HG03066 (cell line): ENCODE data around the gene STK11IP.

ENCODE experiments used
- ATAC-seq: cut with Tn5 transposase; IDR thresholded peaks from one replicate; pipeline ENCODE4 v1.9.1; 2021; ENCODE audit warnings: low read depth; ENCODE audit not compliant: unreplicated experiment

STK11IP gene

DNA sequence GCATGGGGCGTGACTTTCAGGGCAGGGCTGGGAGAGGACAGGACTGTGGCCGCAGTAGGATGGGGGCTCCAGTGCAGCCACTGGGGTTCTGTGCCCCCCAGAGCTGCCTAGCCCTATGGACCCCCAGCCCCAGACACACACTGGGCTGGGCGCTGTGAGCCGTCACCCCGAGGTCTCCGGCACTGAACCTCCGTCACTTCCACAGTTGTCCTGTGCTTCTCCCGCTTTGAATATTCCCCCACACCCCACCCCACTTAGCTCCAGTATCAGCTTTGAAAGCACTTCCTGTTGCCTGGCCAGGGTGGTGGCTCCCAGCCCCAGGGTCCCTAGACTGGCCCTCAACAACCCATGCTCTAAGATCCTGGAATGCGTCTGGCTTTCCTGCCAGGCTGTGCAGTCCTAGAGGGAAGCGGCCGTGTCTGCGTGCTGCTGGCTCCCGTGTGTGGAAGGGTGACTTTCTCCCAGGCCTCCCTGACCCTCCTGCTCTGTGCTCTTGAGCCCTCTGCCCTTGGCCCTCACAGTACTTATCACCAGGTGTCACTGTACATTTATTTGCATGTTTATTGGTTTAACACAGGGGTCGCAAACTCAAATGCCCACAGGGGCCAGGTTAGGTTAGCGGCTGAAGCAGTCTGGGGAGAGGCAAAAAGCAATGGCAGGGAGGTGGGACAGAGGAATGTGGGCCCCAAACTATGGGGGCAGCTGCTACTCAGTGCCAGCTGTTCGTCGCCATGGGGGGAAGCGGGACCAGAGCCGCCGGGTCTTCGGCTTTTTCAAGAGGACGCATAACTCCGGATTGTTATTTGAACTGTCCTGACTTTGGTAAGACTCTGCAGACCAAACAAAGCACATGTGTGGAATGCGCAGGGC, 36.2 kb upstream of the STK11IP start:
- no peak for ATAC-seq

DNA sequence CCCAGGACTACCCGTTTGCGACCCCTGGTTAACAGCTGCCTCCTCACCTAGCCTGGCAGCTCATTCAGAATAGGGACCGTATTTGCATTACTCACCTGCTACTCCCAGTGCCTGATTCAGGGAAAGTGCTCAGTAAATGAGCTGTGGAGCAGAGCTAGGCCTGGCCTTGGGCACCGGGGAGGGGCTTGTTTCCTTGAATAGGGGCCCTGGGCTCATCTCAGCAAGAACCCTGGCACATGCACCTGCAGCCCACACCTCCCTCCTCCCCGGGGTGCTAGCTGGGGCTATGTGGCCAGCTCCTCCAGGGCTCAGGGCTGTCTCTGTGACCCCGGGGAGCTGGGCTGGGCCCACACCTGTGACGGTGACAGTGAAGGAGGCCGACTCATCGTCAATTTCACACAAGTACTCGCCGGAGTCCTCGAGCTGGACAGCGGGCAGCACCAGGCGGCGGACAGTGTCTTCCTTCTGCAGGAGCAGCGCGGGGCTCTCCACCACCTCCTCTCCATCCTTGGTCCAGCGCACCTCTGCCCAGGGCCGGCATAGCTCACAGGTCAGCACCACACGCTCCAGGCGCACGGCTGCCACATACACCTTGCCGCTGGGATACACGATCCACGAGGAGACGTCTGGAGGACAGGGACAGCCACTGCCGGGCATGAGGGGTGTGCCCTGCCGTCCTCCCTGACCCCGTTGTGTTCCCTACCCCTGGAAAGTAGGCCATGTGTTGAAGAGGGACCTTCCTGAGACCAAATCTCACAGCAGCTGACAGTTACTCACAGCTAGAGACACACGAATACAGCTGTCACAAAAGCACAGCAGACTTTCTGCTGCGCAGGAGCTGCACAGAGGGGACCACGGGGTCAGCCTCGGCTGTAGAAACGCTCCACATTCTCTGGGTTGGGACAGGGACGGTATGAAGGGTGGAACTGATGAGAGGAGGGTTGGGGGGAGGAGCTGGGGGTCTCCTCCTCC, 35.3 kb upstream of the STK11IP start:
- ATAC-seq: no peak

- ATAC-seq: no peak
Observed at GRCh38 chr2:219563271-219563928, 34.3 kb upstream of the STK11IP start.

GRCh38 chr2:219565130-219566080, 32.3 kb upstream of the STK11IP start:
- no peak for ATAC-seq

DNA sequence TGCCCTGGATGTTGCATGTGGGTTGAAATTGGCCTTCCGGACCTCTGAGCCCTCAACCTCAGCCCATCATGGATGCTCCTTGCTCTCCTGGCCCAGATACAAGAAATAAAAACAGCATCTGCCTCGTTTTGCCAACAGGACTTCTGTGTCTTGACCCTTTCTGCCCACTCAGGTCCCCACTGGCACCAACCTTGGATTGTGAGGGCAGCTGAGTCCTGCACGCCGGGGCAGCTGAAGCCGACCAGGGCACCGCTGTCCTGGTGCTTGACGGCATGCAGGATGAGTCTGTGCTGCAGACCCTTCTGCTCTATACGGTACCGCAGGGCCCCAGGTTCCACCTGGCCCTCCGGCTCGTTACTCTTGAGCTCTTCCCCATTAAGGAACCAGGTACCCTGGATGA, 31.0 kb upstream of the STK11IP start:
- ATAC-seq: no peak

DNA sequence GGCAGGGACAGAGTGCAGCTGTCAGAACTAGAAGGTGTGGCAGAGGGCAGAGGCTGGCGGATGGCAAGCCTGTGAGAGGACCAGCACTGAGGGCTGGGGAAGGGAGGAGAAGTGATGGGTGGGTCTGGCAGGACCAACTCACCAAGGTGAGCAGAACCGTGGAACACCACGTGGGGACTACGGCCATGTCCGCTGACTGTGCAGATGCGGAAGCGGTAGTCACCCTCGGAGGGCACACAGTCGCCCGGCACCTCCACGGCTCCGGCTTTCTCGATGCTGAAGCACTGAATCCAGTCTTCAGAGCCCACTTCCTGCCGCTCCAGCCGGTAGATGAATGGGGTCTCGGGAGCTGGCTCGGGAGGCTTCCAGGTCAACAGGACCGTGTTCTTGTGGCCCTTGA, 30.5 kb upstream of the STK11IP start:
- no peak for ATAC-seq

GRCh38 chr2:219567791-219568361, 29.8 kb upstream of the STK11IP start:
- no peak for ATAC-seq

DNA sequence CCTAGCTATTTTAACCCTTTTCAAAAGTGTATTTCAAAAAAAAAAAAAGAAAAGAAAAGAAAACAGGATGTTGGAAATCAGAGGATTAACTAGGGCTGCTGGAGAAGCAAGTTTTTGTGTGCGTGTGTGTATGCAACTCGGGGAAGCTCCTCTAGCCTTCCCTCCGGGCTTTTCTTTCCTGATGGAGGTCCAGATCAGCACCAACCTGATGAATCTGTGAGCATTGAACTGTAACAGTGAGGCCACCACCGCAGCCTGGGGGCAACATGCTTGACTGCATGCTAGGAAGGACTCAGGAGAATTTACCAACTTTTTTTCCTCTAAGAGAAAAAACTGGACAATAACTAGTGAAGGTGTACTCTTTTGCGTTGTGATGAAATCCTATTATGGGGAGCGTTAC, 28.6 kb upstream of the STK11IP start:
- no peak for ATAC-seq

- ATAC-seq: no peak
Observed at GRCh38 chr2:219569635-219570034, 28.0 kb upstream of the STK11IP start.

- ATAC-seq: no peak
Observed at GRCh38 chr2:219570194-219570923, 27.3 kb upstream of the STK11IP start.

DNA sequence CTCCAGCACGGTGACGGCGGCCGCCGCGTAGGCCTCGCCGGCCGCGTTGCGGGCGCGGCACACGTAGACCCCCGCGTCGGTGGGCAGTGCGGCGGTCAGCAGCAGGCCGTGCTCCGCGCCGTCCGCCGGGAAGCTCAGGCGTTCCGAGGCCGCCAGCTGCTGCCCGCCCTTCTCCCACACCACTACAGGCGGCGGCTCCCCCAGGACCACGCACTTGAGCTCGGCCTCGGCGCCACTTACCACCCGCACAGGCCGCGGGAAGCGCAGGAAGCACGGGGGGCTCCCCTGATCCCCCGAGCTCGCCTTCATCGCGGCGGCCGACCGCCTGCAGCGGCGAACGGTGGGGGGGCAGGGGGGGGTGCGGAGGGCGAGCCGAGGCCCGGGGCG, 26.7 kb upstream of the STK11IP start:
- no peak for ATAC-seq

DNA sequence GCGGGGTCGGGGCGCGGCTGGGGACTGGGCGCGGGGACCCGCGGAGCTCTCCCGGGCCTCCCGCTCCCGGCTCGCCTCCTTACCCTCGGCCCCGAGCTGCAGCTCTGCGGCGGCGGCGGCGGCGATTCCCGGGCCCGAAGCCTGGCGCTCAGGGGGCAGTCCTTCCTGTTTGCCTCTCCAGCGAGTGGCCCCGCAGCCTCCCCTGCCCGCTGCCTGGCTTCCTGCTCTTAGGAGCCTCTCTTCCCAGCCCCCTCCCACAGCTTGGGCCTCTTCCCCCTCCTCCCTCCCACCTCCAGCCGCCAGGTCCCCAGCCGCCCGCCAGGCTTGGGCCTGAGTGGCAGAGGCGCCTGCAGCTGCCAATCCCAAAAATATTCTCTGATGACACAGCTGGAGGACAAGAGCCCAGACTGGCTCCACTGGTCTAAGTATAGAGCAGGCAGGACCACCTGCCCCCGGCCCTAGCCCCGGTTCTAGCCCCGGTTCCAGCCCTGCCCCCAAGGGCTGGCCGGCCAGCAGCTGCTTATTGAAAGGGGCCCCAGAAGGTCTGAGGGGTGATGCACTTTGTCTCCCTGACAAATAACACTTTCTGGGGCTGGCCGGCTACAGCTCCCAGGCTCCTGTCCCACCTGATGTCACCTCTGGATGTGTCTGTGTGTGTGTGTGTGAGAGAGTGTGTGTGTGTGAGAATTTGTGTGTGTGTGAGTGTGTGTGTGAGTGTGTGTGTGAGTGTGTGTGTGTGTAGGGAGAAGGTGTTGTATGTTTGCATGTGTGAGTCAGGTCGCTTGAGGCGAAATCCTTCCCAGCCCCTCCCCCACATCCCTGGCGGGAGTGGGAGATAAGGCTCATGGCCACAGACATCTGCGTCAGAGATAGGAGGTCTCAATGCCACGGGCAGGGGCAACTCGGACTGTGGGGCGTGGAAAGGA, 26.1 kb upstream of the STK11IP start, which contains the start of gene OBSL1:
Gene OBSL1 (minus strand): TSS at position 229 of the 926 bp plus-strand sequence. CDS start 307 bp downstream, outside the sequence.
- ATAC-seq: no peak

DNA sequence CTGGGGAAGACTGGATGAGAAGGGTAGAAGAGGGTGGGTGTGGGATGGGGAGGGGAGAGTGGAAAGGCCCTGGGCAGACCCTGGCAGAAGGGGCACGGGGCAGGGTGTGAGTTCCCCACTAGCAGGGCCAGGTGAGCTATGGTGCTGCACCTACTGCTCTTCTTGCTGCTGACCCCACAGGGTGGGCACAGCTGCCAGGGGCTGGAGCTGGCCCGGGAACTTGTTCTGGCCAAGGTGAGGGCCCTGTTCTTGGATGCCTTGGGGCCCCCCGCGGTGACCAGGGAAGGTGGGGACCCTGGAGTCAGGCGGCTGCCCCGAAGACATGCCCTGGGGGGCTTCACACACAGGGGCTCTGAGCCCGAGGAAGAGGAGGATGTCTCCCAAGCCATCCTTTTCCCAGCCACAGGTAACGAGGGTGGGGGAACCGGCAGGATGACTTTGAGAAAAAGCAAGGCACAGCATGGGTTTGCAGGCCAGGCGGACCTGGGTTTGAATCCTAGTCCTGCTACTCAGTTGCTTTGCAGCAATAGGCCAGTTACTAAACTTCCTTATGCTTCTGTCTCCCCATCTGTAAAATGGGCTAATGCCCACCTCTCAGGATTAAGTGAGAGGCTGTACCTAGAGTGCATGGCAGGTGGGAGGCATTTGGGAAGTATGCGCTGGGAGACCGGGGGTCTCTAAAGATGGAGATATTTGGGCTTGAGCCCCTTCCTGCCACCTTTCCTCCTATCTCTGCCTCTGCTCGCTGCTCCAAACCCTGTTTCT, 25.2 kb upstream of the STK11IP start, which contains the start of gene INHA:
Gene INHA (plus strand): TSS at position 74 of the 765 bp plus-strand sequence. CDS start 65 bp downstream, at position 139.
- ATAC-seq: no peak

DNA sequence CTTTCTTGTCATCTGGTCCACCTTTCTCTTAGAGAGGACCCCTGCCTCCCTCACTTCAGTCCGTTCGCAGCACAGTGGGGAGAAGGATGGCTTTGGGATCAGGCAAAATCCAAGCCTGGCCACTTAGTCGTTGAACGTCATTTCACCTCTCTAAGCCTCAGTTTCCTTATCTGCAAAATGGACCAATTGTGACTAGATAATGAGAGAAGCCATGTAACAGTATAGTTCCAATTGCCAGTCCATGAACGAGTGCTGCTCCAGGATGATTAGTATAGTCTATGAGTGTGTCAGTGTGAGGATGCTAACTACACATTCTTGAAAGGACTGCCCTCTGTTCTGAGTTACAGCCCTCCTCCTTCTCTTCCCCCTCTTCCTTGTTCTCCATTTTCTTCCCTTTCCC, 24.5 kb upstream of the STK11IP start:
- ATAC-seq: no peak

- ATAC-seq: no peak
Observed at GRCh38 chr2:219574484-219575311, 23.0 kb upstream of the STK11IP start.
